Dendritic cell treated with granulocyte-macrophage colony-stimulating factor and Interleukin-4, amounts not matched to agents 40 ng/mL and 50 ng/mL, for 4 days (primary cell): ENCODE results near the gene ATAD3A.
"Not testable (repeated sequence)": the region's sequence is repeated elsewhere in the genome, so short reads cannot be mapped to it uniquely, and the experiment has no call there.

Experiments
- H3K27ac Mint-ChIP-seq: one replicate; pipeline ENCODE4 v1.8.0; 2022; ENCODE audit warnings: mild to moderate bottlenecking, mixed read lengths
- H3K27me3 Mint-ChIP-seq: one replicate; pipeline ENCODE4 v1.8.0; 2022; ENCODE audit warnings: mild to moderate bottlenecking, mixed read lengths
- H3K36me3 Mint-ChIP-seq: one replicate; pipeline ENCODE4 v1.8.0; 2022; ENCODE audit warnings: low read depth, mixed read lengths
- H3K4me1 Mint-ChIP-seq: one replicate; pipeline ENCODE4 v1.8.0; 2022; ENCODE audit warnings: low read depth, mixed read lengths
- H3K4me3 Mint-ChIP-seq: one replicate; pipeline ENCODE4 v1.8.0; 2022; ENCODE audit warnings: mild to moderate bottlenecking, moderate library complexity, mixed read lengths
- H3K9me3 Mint-ChIP-seq: one replicate; pipeline ENCODE4 v1.8.0; 2022; ENCODE audit warnings: mixed read lengths
- intact Hi-C: fragments of 100-400 bp; cut with micrococcal nuclease; formaldehyde crosslinking; loops from one replicate; pipeline ENCODE4 v1.15.0; 2022

ATAD3A gene

DNA sequence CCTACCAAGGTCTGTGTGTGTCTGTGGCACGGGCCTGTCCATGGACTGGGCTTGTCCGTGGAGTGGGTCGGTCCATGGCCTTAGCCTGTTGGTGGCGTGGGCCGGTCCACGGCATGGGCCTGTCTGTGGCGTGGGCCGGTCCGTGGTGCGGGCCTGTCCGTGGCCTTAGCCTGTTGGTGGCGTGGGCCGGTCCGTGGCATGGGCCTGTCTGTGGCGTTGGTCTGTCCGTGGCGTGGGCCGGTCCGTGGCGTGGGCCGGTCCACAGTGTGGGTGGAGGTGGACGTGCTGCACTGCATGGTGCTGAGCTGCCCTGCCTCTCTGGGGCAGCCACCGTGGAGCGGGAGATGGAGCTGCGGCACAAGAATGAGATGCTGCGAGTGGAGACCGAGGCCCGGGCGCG lies 30.2 kb upstream of the ATAD3A start:
- not testable (repeated sequence) for H3K27ac Mint-ChIP-seq

DNA sequence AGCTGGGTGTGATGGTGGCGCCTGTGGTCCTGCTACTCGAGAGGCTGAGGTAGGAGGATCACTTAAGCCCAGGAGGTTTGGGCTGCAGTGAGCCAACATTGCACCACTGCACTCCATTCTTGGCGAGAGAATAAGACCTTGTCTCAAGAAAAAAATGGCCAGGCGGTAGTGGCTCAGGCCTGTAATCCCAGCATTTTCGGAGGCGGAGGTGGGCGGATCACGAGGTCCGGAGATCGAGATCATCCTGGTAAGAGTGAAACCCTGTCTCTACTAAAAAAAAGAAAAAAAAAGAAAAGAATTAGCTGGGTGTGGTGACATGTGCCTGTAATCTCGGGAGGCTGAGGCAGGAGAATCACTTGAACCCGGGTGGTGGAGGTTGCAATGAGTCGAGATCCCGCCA lies 29.1 kb upstream of the ATAD3A start:
- H3K27ac Mint-ChIP-seq, result no peak overlapping the region
- H3K4me1 Mint-ChIP-seq, result no peaks in the 10 kb centered on the region
- intact Hi-C loops, result no loop called here
- H3K9me3 Mint-ChIP-seq, result no peaks in the 10 kb centered on the region
- peaks cover 95% of the 10 kb centered on the region for H3K36me3 Mint-ChIP-seq
- H3K27me3 Mint-ChIP-seq, result no peaks in the 10 kb centered on the region
- no peak overlapping the region for H3K4me3 Mint-ChIP-seq

More for the DNA sequence above, 30.2 kb upstream of the ATAD3A start:
- H3K27me3 Mint-ChIP-seq, H3K4me3 Mint-ChIP-seq, H3K9me3 Mint-ChIP-seq, intact Hi-C loops, H3K4me1 Mint-ChIP-seq: not testable (repeated sequence)
- H3K36me3 Mint-ChIP-seq, result peaks cover 95% of the 10 kb centered on the region

DNA sequence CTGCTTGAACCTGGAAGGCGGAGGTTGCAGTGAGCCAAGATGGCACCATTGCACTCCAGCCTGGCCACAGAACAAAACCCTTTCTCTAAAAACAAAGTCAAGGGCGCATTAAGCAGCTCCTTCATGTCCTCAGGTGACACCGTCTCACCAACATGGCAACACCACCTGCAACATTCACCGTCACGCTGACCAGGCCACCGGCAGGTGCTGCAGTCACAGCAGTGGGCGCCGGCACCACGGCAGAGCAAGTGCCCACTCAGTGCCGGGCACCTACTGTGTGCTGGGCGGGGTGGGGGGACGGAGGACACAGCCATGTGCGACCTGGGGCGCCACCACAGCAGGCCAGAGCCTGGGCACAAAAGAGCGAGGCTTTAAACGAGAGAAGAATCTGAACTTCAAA lies 28.2 kb upstream of the ATAD3A start:
- Mint-ChIP-seq H3K27me3 (no peaks in the 10 kb centered on the region), H3K9me3 (no peaks in the 10 kb centered on the region), H3K27ac (no peak overlapping the region), H3K4me1 (no peaks in the 10 kb centered on the region), H3K36me3 (peaks cover 96% of the 10 kb centered on the region), H3K4me3 (no peak overlapping the region)
- intact Hi-C loops, result no loop called here

DNA sequence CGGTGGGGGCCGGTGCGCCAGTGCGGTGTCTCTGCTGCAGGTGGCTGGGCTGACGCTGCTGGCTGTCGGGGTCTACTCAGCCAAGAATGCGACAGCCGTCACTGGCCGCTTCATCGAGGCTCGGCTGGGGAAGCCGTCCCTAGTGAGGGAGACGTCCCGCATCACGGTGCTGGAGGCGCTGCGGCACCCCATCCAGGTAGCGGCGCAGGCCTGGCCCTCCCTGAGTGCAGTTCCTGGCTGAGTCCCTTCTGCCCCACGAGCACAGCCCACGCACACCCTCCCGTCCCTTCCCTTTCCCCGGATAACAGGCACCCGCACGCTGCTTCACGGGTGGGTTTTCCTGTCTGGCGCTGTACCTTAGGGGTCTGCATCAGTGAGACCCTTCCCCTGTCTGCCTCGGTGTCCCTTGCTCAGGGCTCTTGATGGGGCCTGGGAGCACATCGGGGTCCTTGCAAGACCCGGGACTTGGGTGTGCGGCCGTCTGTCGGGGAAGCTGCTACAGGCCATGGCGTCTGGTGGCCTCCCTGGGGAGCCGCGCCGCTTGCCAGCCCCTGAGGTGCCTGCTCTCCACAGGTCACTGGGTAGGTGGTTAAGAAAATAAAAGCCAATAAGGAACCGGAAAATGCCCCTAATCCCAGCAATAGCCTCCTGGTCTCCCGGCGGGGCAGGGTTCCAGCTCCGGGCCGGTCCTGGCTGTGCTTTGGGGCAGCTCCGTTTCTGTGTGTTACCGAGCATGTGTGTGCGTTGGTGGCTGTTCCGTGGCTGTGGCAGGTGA lies 26.8 kb upstream of the ATAD3A start:
- intact Hi-C loops, H3K9me3 Mint-ChIP-seq, H3K27ac Mint-ChIP-seq, H3K27me3 Mint-ChIP-seq, H3K4me1 Mint-ChIP-seq, H3K4me3 Mint-ChIP-seq: not testable (repeated sequence)
- peaks cover 97% of the 10 kb centered on the region for H3K36me3 Mint-ChIP-seq

DNA sequence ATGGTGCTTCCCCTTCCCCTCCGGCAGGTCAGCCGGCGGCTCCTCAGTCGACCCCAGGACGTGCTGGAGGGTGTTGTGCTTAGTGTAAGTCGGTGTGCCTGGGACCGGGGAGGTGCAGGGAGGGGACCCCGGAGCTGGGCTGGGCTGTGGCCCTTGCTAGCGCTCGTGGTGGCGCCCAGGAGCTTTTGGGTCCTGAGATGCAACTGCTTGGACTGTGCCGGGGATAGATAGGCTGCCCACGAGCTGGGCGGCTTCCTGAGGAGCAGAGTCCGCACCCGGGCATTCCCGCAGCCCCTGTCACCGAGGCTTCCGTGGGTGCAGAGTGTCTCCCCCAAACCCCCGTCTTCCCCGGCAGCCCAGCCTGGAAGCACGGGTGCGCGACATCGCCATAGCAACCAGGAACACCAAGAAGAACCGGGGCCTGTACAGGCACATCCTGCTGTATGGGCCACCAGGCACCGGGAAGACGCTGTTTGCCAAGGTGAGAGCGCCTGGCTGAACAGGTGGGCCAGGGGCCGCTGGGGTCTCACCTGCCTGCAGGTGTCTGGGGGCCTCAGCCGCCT lies 26.1 kb upstream of the ATAD3A start:
- H3K27me3 Mint-ChIP-seq, intact Hi-C loops, H3K4me3 Mint-ChIP-seq, H3K9me3 Mint-ChIP-seq, H3K27ac Mint-ChIP-seq, H3K4me1 Mint-ChIP-seq: not testable (repeated sequence)
- peaks cover 97% of the 10 kb centered on the region for H3K36me3 Mint-ChIP-seq

DNA sequence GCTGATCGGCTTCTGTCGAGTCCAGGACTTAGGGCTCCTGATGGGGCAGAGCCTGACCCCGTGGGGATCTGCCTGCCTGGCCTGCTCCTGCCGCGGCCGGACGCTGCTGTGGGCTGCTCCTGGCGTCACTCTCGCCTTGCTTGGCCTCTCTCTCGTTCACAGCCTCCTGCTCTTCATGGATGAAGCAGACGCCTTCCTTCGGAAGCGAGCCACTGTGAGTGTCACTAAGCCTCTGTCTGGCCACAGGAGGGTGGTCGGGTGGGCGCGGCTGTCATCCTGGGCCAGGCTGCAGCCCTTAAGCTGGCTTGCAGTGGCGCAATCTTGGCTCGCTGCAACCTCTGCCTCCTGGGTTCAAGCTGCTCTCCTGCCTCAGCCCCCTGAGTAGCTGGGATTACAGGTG lies 24.3 kb upstream of the ATAD3A start:
- Mint-ChIP-seq H3K36me3 (peaks cover 100% of the 10 kb centered on the region), H3K4me1 (no peaks in the 10 kb centered on the region), H3K4me3 (no peak overlapping the region), H3K27me3 (no peaks in the 10 kb centered on the region), H3K9me3 (peaks cover 14% of the 10 kb centered on the region), H3K27ac (no peak overlapping the region)
- intact Hi-C loops, result no loop called here

DNA sequence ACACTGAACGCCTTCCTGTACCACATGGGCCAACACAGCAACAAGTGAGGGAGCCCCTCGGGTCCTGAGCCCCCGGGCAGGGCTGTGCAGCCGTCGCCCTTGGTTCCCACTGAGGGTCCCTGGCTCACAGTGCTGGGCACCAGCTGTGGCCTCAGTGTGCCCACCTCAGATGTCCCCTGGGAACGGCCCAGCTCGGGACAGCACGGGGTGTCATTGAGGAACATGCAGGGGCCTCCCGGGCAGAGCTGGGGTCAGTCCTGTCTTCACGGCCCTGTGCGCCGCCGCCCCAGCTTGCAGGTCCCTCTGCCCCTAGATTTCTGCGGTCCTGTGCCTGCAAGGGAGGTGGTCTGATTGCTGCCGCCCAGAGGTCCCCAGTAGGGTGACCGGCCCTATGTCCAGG lies 22.7 kb upstream of the ATAD3A start:
- H3K27me3 Mint-ChIP-seq, result no peaks in the 10 kb centered on the region
- intact Hi-C loops, result no loop called here
- H3K9me3 Mint-ChIP-seq, result peaks cover 24% of the 10 kb centered on the region
- no peak overlapping the region for H3K4me3 Mint-ChIP-seq
- peaks cover 100% of the 10 kb centered on the region for H3K36me3 Mint-ChIP-seq
- no peak overlapping the region for H3K27ac Mint-ChIP-seq
- no peaks in the 10 kb centered on the region for H3K4me1 Mint-ChIP-seq

DNA sequence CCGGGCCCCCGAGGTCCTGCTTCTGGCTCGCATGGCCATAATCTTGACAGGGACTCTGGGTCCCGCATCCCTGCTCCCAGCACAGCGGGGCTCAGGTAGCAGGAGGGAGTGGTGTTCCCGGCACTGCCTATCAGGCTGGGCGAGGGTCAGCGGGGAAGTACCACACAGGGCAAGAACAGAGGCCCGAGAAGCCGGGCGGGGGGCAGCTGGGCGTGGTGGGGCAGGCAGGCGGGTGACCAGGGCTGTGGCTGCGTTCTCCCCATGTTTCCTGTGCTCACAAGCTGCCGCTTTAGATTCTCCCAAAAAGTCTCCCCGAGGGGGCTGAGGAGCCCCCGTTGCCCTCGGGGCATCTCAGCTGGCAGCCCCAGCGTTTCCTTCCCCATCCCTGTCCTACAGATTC lies 22.1 kb upstream of the ATAD3A start:
- no peak overlapping the region for H3K27ac Mint-ChIP-seq
- intact Hi-C loops, result no loop called here

DNA sequence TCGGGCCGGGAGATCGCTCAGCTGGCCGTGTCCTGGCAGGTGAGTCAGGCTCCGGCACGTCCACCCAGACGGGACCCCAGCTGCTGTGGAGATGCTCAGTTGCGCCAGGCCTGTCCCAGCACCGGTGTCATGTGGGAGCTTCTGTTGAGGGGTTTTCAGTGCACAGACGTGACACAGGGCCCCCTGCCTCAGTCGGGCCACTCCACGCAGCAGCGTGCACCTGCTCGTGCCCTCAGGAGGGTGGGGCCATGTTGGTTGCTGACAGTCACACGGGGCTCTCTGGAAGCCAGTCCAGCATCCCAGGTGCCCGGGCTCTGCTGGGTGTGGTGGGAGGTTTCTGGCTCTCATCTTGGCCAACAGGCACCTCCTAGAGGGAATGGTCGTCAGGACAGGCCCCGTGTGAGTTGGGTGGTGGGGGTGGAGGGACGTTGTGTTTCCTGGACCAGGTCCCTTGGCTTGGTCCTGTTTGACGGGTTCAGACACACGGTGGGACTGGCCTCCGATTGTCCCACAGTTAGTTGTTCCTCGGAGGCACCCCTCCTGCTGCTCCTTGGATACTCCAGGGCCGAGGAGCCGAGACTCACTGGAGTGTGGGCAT lies 21.2 kb upstream of the ATAD3A start:
- intact Hi-C loops, result no loop called here
- Mint-ChIP-seq H3K27ac (no peak overlapping the region), H3K4me3 (no peak overlapping the region), H3K27me3 (no peaks in the 10 kb centered on the region), H3K9me3 (peaks cover 24% of the 10 kb centered on the region), H3K4me1 (no peaks in the 10 kb centered on the region), H3K36me3 (peaks cover 100% of the 10 kb centered on the region)

More for the DNA sequence above, 22.1 kb upstream of the ATAD3A start:
- Mint-ChIP-seq H3K9me3 (peaks cover 24% of the 10 kb centered on the region), H3K4me1 (no peaks in the 10 kb centered on the region), H3K36me3 (peaks cover 100% of the 10 kb centered on the region), H3K4me3 (no peak overlapping the region), H3K27me3 (no peaks in the 10 kb centered on the region)

DNA sequence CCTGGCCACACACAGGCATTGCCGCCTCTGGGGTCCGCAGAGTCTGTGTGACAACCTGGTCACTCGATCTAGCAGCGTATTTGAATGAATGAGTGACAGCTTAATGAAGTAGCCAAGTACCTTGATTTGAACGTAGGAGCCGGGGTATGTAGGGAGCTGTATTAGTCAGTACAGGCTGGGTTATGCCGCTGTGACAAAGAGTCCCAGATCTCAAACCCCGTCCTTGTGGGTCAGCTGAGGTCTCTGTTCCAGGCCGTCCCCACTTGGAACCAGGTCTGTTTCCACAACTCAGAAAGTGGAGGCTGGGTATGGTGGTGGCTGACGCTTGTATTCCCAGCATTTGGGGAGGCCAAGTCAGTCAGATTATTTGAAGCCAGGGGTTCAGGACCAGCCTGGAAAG lies 20.4 kb upstream of the ATAD3A start:
- Mint-ChIP-seq H3K9me3 (peaks cover 24% of the 10 kb centered on the region), H3K27ac (no peak overlapping the region), H3K27me3 (no peaks in the 10 kb centered on the region), H3K36me3 (peaks cover 99% of the 10 kb centered on the region), H3K4me3 (no peak overlapping the region), H3K4me1 (no peaks in the 10 kb centered on the region)
- intact Hi-C loops, result no loop called here

DNA sequence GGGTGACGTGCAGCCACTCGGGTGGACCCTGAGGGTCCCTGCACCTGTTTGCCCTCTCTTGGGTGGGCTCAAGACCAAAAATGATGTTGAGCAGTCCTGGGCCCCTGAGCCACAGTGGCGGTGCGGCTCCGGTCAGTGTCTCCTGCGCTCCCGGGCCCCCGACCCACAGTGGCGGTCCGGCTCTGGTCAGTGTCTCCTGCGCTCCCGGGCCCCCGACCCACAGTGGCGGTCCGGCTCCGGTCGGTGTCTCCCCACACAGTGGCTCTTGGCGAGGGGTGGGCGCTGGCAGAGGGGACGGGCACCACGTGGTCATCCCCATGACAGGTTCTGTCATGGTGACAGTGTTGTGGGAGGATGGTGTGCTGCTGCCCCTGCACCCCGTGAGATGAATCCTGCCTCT lies 17.7 kb upstream of the ATAD3A start:
- H3K27me3 Mint-ChIP-seq, H3K4me3 Mint-ChIP-seq, H3K4me1 Mint-ChIP-seq, intact Hi-C loops, H3K27ac Mint-ChIP-seq: not testable (repeated sequence)
- Mint-ChIP-seq H3K36me3 (peaks cover 72% of the 10 kb centered on the region), H3K9me3 (peaks cover 24% of the 10 kb centered on the region)

DNA sequence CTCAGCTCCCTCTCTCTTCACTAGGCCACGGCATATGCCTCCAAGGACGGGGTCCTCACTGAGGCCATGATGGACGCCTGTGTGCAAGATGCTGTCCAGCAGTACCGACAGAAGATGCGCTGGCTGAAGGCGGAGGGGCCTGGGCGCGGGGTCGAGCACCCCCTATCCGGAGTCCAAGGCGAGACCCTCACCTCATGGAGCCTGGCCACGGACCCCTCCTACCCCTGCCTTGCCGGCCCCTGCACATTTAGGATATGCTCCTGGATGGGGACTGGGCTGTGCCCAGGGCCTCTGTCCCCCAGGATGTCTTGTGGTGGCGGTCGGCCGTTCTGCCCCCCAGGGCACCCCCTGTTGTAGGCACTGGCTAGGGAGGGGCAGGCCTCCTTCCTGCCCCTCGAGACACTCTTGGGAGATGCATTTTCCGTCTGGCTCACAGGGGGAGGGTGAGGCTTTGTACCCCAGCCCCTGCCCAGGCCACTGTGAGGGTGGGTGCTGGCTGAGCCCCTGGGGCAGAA lies 16.4 kb upstream of the ATAD3A start:
- Mint-ChIP-seq H3K36me3 (peaks cover 60% of the 10 kb centered on the region), H3K9me3 (peaks cover 24% of the 10 kb centered on the region)
- intact Hi-C loops, H3K4me1 Mint-ChIP-seq, H3K27ac Mint-ChIP-seq, H3K27me3 Mint-ChIP-seq, H3K4me3 Mint-ChIP-seq: not testable (repeated sequence)

DNA sequence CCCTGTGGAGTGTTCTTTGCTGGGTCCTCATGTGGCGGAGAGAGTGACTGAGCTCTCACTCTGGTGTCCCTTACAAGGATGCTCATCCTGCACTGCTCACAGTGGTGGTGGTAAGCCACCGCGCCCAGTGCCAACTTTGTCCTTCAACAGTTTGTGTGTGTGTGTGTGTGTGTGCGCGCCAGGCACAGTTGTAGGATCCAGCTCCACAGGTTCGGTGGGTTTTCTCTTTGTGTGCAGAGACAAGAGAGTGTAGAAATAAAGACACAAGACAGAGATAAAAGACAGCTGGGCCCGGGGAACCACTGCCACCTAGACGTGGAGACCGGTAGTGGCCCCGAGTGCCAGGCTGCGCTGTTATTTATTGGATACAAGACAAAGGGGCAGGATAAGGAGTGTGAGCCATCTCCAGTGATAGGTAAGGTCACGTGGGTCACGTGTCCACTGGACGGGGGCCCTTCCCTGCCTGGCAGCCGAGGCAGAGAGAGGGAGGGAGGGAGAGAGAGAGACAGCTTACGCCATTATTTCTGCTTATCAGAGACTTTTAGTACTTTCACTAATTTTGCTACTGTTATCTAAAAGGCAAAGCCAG lies 7.1 kb upstream of the ATAD3A start:
- H3K36me3 Mint-ChIP-seq, H3K27me3 Mint-ChIP-seq, intact Hi-C loops, H3K9me3 Mint-ChIP-seq: not testable (repeated sequence)
- peak overlapping the region; percentile 78 for H3K4me3 Mint-ChIP-seq
- H3K4me1 Mint-ChIP-seq, result peaks cover 14% of the 10 kb centered on the region
- H3K27ac Mint-ChIP-seq, result peak overlapping the region; percentile 96

DNA sequence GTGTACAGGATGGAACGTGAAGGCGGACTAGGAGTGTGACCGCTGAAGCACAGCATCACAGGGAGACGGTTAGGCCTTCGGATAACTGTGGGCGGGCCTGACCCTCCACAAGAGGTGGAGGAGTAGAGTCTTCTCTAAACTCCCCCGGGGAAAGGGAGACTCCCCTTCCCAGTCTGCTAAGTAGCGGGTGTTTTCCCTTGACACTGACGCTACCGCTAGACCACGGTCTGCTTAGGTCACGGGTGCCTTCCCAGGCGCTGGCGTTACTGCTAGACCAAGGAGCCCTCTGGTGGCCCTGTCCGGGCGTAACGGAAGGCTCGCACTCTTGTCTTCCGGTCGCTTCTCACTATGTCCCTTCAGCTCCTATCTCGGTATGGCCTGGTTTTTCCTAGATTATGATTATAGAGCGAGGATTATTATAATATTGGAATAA lies 6.6 kb upstream of the ATAD3A start:
- H3K36me3 Mint-ChIP-seq, H3K9me3 Mint-ChIP-seq, H3K27me3 Mint-ChIP-seq, intact Hi-C loops: not testable (repeated sequence)
- H3K27ac Mint-ChIP-seq, result peak overlapping the region; percentile 96
- peaks cover 14% of the 10 kb centered on the region for H3K4me1 Mint-ChIP-seq
- peak overlapping the region; percentile 78 for H3K4me3 Mint-ChIP-seq
